Testis (tissue), 3 donors: Measurements from ENCODE around the gene RAB7B. TPM values are rescaled to one million over a fixed set of nuclear protein-coding genes. Genes with fewer than 3 reads are reported as not detected.

ENCODE experiments used
- DNase-seq: peaks from one replicate; pipeline ENCODE4 v3.0.0-alpha.2; 2019
- H3K27ac ChIP-seq, 2 donors: fragments of 200-600 bp; sonication (generic); one replicate each; pipeline ENCODE4 v1.5.1; 2019
- H3K27me3 ChIP-seq: fragments of 200-600 bp; sonication (generic); one replicate; pipeline ENCODE4 v1.5.1; 2019
- H3K36me3 ChIP-seq: fragments of 200-600 bp; sonication (generic); one replicate; pipeline ENCODE4 v1.5.1; 2017; ENCODE audit warnings: low read depth; ENCODE audit errors: missing control alignments
- H3K4me1 ChIP-seq: fragments of 200-600 bp; sonication (generic); one replicate; pipeline ENCODE4 v1.5.1; 2019
- H3K4me3 ChIP-seq, 2 donors: fragments of 200-600 bp; sonication (generic); one replicate each; pipeline ENCODE4 v1.5.1; 2017 to 2019
- H3K9me3 ChIP-seq: fragments of 200-600 bp; sonication (generic); one replicate; pipeline ENCODE4 v1.5.1; 2017
- CTCF ChIP-seq, 3 experiments: fragments of 450-650 bp in 2 of 3; fragments of 200-600 bp in 1 of 3; sonication (generic) in 1 of 3; IDR thresholded peaks; one replicate each; pipeline ENCODE4 v1.5.1; 2016 to 2019; ENCODE audit warnings: antibody characterized with exemption in 3 of 3, mild to moderate bottlenecking in 2 of 3, moderate library complexity in 1 of 3
- POLR2A ChIP-seq: fragments of 450-650 bp; IDR thresholded peaks from one replicate; pipeline ENCODE4 v1.6.1; 2017; ENCODE audit warnings: antibody characterized with exemption, mild to moderate bottlenecking, moderate library complexity
- WGBS, 2 donors: methylation state at CpG; one replicate each; pipeline ENCODE4 v1.1.5; 2018; 5-methylcytosine and 5-hydroxymethylcytosine counted together
- intact Hi-C: fragments of 100-400 bp; cut with DNase I; formaldehyde crosslinking; loops from one replicate; pipeline ENCODE4 v1.15.1; 2023; ENCODE audit warnings: low total_unique reads
- polyA plus RNA-seq: library from polyadenylated mRNA; stranded (reverse); fragments of 350-450 nt; fragmentation: Illumina TruSeq; extraction: RNeasy Lipid Tissue Mini Kit (QIAGEN cat#74804); gene quantifications from one replicate; pipeline ENCODE4 v1.2.3, GENCODE V29; 2014; ENCODE audit warnings: low read depth, low replicate concordance; ENCODE audit not compliant: insufficient read depth
- total RNA-seq, 2 donors: library from RNA; depleted of rRNA; stranded (reverse); fragments of >200 nt; gene quantifications; one replicate each; pipeline ENCODE4 v1.2.3, GENCODE V29; 2016

RAB7B gene
- total and polyA plus RNA-seq, 3 donors from 2014 or later: 1.7 to 8.4 (median 6.2) TPM

DNA sequence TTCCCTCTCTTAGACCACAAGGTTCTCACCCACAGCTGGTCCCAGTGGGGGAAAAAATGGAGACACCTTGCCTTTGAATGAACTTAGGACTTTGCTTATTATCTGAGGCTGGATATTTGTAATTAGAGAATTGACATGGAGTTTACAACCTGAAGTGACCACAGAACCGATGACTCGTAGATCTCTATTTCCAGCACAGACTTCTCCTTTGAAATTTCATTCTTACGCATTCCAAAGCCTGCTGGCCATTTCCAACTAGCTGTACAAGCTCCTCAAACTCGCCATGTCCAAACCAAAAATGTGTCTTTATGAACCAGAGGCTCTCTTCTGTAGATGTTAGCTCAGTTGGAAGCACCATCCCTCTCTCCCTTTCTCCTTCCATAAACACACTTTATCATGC, 12.0 kb downstream of the RAB7B start:
- no peak for TF ChIP-seq POLR2A
- no peak for TF ChIP-seq CTCF (IDR thresholded peaks at IDR 0.05)
- H3K4me1 ChIP-seq: peaks cover 8% of the 10 kb centered on the region
- no peaks in the 10 kb centered on the region for H3K36me3 ChIP-seq
- no peak overlapping the region for H3K4me3 ChIP-seq
- no peak for DNase-seq
- 86 to 96% methylated on average over 4 of the region's 4 CpGs for WGBS, 2 donors
- no peak overlapping the region for H3K27ac ChIP-seq
- intact Hi-C loops: no loop called here
- H3K9me3 ChIP-seq: no peaks in the 10 kb centered on the region
- no peaks in the 10 kb centered on the region for H3K27me3 ChIP-seq

GRCh38 chr1:205990226-205990625, 13.0 kb downstream of the RAB7B start:
- Histone ChIP-seq H3K4me1 (peaks cover 11% of the 10 kb centered on the region), H3K27me3 (no peaks in the 10 kb centered on the region), H3K27ac (no peak overlapping the region), H3K36me3 (no peaks in the 10 kb centered on the region), H3K4me3 (no peak overlapping the region), H3K9me3 (no peaks in the 10 kb centered on the region)
- 85 to 86% methylated on average over 2 of the region's 2 CpGs for WGBS, 2 donors
- TF ChIP-seq CTCF (IDR thresholded peaks at IDR 0.05): no peak
- TF ChIP-seq POLR2A: no peak
- no peak for DNase-seq
- intact Hi-C loops: no loop called here

DNA sequence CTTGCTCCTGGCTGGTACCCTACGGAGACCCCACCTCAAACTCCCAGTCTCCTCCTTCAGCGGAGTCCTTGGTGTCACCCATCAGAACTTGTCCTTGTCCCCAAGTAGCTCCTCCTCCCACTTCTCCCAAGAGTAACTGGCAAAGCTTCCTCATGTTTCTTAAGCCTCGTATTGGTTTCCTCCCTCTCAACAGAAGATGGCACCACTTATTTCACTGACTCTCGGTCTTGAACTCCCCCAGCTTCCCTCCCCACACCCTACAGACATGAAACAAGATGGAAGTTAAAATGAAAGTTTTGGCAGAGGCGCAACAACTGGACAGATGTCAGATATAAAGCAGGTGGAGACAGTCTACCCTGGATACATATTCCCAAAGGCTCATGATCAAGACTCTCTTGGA, 13.4 kb downstream of the RAB7B start:
- Histone ChIP-seq H3K36me3 (no peaks in the 10 kb centered on the region), H3K9me3 (no peaks in the 10 kb centered on the region), H3K27me3 (no peaks in the 10 kb centered on the region), H3K4me1 (peaks cover 11% of the 10 kb centered on the region), H3K4me3 (no peak overlapping the region), H3K27ac (no peak overlapping the region)
- DNase-seq: no peak
- 76 to 81% methylated on average over 5 of the region's 5 CpGs for WGBS, 2 donors
- TF ChIP-seq POLR2A (no peak), CTCF (IDR thresholded peaks at IDR 0.05) (no peak)
- intact Hi-C loops: loop anchor here (10.0 kb wide), 1 partner anchor 115 kb away; no protein-coding TSS in a partner anchor

DNA sequence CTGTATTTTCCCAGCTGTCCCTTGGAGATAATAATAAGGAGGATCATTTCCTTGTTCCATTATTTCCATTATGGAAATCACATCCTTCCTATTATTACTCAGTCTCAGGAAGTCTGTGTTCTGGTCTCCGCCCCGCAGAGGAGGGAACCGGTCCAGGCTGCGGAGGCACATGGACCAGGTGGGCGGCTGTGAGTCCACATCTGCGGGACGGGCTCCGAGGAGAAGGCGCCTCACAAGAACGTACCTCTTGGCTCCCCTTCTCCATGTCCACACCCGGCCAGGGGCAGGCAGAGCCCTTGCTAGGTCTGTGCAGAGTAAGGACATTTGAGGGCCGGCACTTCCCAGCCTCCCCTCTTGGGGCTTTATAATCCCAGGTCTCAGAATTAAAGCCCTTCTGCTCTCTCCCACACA, 14.6 kb downstream of the RAB7B start:
- 37 to 51% methylated on average over 12 of the region's 12 CpGs for WGBS, 2 donors
- TF ChIP-seq CTCF (IDR thresholded peaks at IDR 0.05) (no peak), POLR2A (no peak)

GRCh38 chr1:205986861-205987260, 16.3 kb downstream of the RAB7B start:
- WGBS, 2 donors: 36 to 49% methylated on average over 2 of the region's 2 CpGs
- H3K9me3 ChIP-seq: no peaks in the 10 kb centered on the region
- H3K36me3 ChIP-seq: no peaks in the 10 kb centered on the region
- H3K4me1 ChIP-seq: peaks cover 11% of the 10 kb centered on the region
- TF ChIP-seq CTCF (IDR thresholded peaks at IDR 0.05) (no peak), POLR2A (no peak)
- DNase-seq: no peak
- intact Hi-C loops: loop anchor here (10.0 kb wide), 1 partner anchor 118 kb away; no protein-coding TSS in a partner anchor
- H3K27ac ChIP-seq: no peak overlapping the region
- H3K4me3 ChIP-seq: no peak overlapping the region
- no peaks in the 10 kb centered on the region for H3K27me3 ChIP-seq

More for the DNA sequence above, 14.6 kb downstream of the RAB7B start:
- peaks cover 11% of the 10 kb centered on the region for H3K4me1 ChIP-seq
- no peak overlapping the region for H3K27ac ChIP-seq
- no peaks in the 10 kb centered on the region for H3K9me3 ChIP-seq
- intact Hi-C loops: loop anchor here (10.0 kb wide), 1 partner anchor 116 kb away; no protein-coding TSS in a partner anchor
- no peak overlapping the region for H3K4me3 ChIP-seq
- no peaks in the 10 kb centered on the region for H3K27me3 ChIP-seq
- no peak for DNase-seq
- no peaks in the 10 kb centered on the region for H3K36me3 ChIP-seq
